GM18907 (cell line): Measurements from ENCODE around the gene DNTTIP2.
A peak's percentile ranks its signal among the peaks of the same experiment; 100 is the strongest.
"Not testable (repeated sequence)": the region's sequence is repeated elsewhere in the genome, so short reads cannot be mapped to it uniquely, and the experiment has no call there.

Experiments
- ATAC-seq: cut with Tn5 transposase; IDR thresholded peaks from one replicate; pipeline ENCODE4 v1.9.1; 2021; ENCODE audit warnings: mild to moderate bottlenecking, moderate library complexity; ENCODE audit not compliant: unreplicated experiment

Gene DNTTIP2

GRCh38 chr1:93878889-93879586, at the start of gene DNTTIP2:
TSS of gene DNTTIP2 (minus strand) at chr1:93879206. CDS start at chr1:93879148, 58 bp downstream.
- ATAC-seq: peak; percentile 97

GRCh38 chr1:93925206-93925605, 46.2 kb upstream of the DNTTIP2 start:
- no peak for ATAC-seq

GRCh38 chr1:93919780-93920179, 40.8 kb upstream of the DNTTIP2 start:
- no peak for ATAC-seq

GRCh38 chr1:93917302-93917701, 38.3 kb upstream of the DNTTIP2 start:
- ATAC-seq: no peak

GRCh38 chr1:93910880-93911279, 31.9 kb upstream of the DNTTIP2 start:
- not testable (repeated sequence) for ATAC-seq

- ATAC-seq: no peak
Observed at GRCh38 chr1:93910305-93910704, 31.3 kb upstream of the DNTTIP2 start.

GRCh38 chr1:93909146-93910050, 30.4 kb upstream of the DNTTIP2 start, which contains the start of gene GCLM:
TSS of gene GCLM (minus strand) at chr1:93909430. CDS start at chr1:93909163, 267 bp downstream.
- peak; percentile 94 for ATAC-seq

- peak; percentile 50 for ATAC-seq
Observed at GRCh38 chr1:93908394-93909145, 29.6 kb upstream of the DNTTIP2 start.

- no peak for ATAC-seq
Observed at GRCh38 chr1:93907718-93908117, 28.7 kb upstream of the DNTTIP2 start.

- no peak for ATAC-seq
Observed at GRCh38 chr1:93906480-93906879, 27.5 kb upstream of the DNTTIP2 start.

GRCh38 chr1:93905734-93906133, 26.7 kb upstream of the DNTTIP2 start:
- ATAC-seq: no peak

GRCh38 chr1:93905051-93905450, 26.0 kb upstream of the DNTTIP2 start:
- ATAC-seq: no peak

GRCh38 chr1:93904228-93904627, 25.2 kb upstream of the DNTTIP2 start:
- ATAC-seq: peak; percentile 35

GRCh38 chr1:93900723-93901504, 21.9 kb upstream of the DNTTIP2 start:
- ATAC-seq: no peak

- no peak for ATAC-seq
Observed at GRCh38 chr1:93899543-93900207, 20.7 kb upstream of the DNTTIP2 start.

- no peak for ATAC-seq
Observed at GRCh38 chr1:93888900-93889299, 9.9 kb upstream of the DNTTIP2 start.

GRCh38 chr1:93882269-93882668, 3.3 kb upstream of the DNTTIP2 start:
- no peak for ATAC-seq

- ATAC-seq: no peak
Observed at GRCh38 chr1:93880731-93881130, 1.7 kb upstream of the DNTTIP2 start.

GRCh38 chr1:93878501-93878888, 511 bp downstream of the DNTTIP2 start:
- ATAC-seq: peak; percentile 62

- no peak for ATAC-seq
Observed at GRCh38 chr1:93877529-93877928, 1.5 kb downstream of the DNTTIP2 start.
